K562 (cell line): Measurements from ENCODE around the gene ATRIP. TPM values are rescaled to one million over a fixed set of nuclear protein-coding genes. Genes with fewer than 3 reads are reported as not detected.

Experiments
- ATAC-seq: fragments of 200-7000 bp; cut with Tn5 transposase; 3 replicates; pipeline ENCODE4 v1.9.1; 2020; ENCODE audit warnings: moderate library complexity
- BruUV-seq: library from RNA; stranded (reverse); fragments of 400-500 nt; replicated peaks from 2 replicates; lab custom pipeline; 2021; lab: Mats Ljungman, UMichigan
- CTCF ChIA-PET: fragments of 300-600 bp; formaldehyde crosslinking; extraction: SDS; loops from one replicate; lab custom pipeline; 2021; ENCODE audit warnings: low intra/inter-chr PET ratio; lab: Yijun Ruan, JAX
- POLR2A ChIA-PET: fragments of 300-600, 350-650 bp; sonication (Branson Sonifier 250); formaldehyde crosslinking; extraction: SDS; loops from one replicate; lab custom pipeline; 2021; ENCODE audit warnings: antibody characterized with exemption, inconsistent platforms; lab: Yijun Ruan, JAX
- DNase-seq, 4 experiments: peaks; one replicate each; pipeline versions ENCODE4 v3.0.0 to v3.0.0-alpha.2; 2011 to 2018; ENCODE audit warnings: low spot score in 3 of 4, mixed read lengths in 3 of 4; ENCODE audit errors: extremely low read depth in 1 of 4
- FAIRE-seq: peaks from 2 replicates; lab custom pipeline; 2011; peaks lifted over from hg19 to GRCh38; lab: Jason Lieb, UNC
- H2AFZ ChIP-seq: 2 replicates; pipeline ENCODE4 v1.6.0; 2011; ENCODE audit warnings: low read depth, low read length, control low read depth, inconsistent platforms
- H3K27ac ChIP-seq: fragments of 200-600 bp; 3 replicates; pipeline ENCODE4 v1.8.0; 2011; ENCODE audit warnings: low read depth, mild to moderate bottlenecking, control low read depth, inconsistent platforms, low read length, moderate library complexity, mixed read lengths; ENCODE audit errors: extremely low read depth
- H3K27me3 ChIP-seq, 2 experiments: fragments of 300-600 bp in 1 of 2; 2 replicates in 1 of 2; 3 replicates in 1 of 2; pipeline versions ENCODE4 v1.6.0 to v1.8.0; 2011; ENCODE audit warnings: inconsistent platforms in 2 of 2, low read length in 2 of 2, mild to moderate bottlenecking in 1 of 2, mixed read lengths in 1 of 2, moderate library complexity in 1 of 2; ENCODE audit not compliant: control insufficient read depth in 2 of 2, insufficient read depth in 2 of 2
- H3K36me3 ChIP-seq: fragments of 300-600 bp; 3 replicates; pipeline ENCODE4 v1.8.0; 2011; ENCODE audit warnings: mild to moderate bottlenecking, low read length, inconsistent platforms; ENCODE audit not compliant: control insufficient read depth, insufficient read depth
- H3K4me1 ChIP-seq, 2 experiments: fragments of 200-600 bp in 1 of 2; replicated peaks in 1 of 2; 2 replicates in 1 of 2; 3 replicates in 1 of 2; pipeline versions ENCODE4 v1.5.1 to v1.8.0; 2011; ENCODE audit warnings: inconsistent platforms in 2 of 2, low read length in 2 of 2, mild to moderate bottlenecking in 1 of 2, mixed read lengths in 1 of 2, moderate library complexity in 1 of 2; ENCODE audit not compliant: control insufficient read depth in 2 of 2, insufficient read depth in 2 of 2
- H3K4me2 ChIP-seq: 2 replicates; pipeline ENCODE4 v1.6.1; 2011; ENCODE audit warnings: low read length, control low read depth, inconsistent platforms, mixed read lengths; ENCODE audit not compliant: insufficient read depth
- H3K4me3 ChIP-seq: fragments of 200-600 bp; sonication (generic), shearing (Covaris generic); 2 replicates; pipeline ENCODE4 v1.5.1; 2016; ENCODE audit warnings: control low read depth, inconsistent platforms
- H3K79me2 ChIP-seq: fragments of 200-600 bp; 3 replicates; pipeline ENCODE4 v1.8.0; 2011; ENCODE audit warnings: low read length, inconsistent platforms; ENCODE audit not compliant: control insufficient read depth, insufficient read depth
- H3K9ac ChIP-seq, 2 experiments: 2 replicates each; pipeline versions ENCODE4 v1.6.0 to v1.6.1; 2011; ENCODE audit warnings: low read depth in 2 of 2, low read length in 2 of 2, control low read depth in 1 of 2, inconsistent platforms in 1 of 2, mild to moderate bottlenecking in 1 of 2, mixed read lengths in 1 of 2; ENCODE audit not compliant: insufficient read depth in 1 of 2
- H3K9me1 ChIP-seq: one replicate; pipeline ENCODE4 v1.6.0; 2011; ENCODE audit warnings: inconsistent platforms, mild to moderate bottlenecking, low read length, moderate library complexity; ENCODE audit not compliant: control insufficient read depth, insufficient read depth
- H3K9me3 ChIP-seq: replicated peaks from 2 replicates; pipeline ENCODE4 v1.5.1; 2011; ENCODE audit warnings: low read depth, low read length, inconsistent platforms; ENCODE audit not compliant: control insufficient read depth, insufficient read depth
- H4K20me1 ChIP-seq: replicated peaks from 2 replicates; pipeline ENCODE4 v1.6.1; 2011; ENCODE audit warnings: low read length, inconsistent platforms, mixed read lengths; ENCODE audit not compliant: control insufficient read depth, insufficient read depth
- CBFA2T3 ChIP-seq: fragments of 450-650 bp; IDR thresholded peaks from 2 replicates; pipeline ENCODE4 v1.6.1; 2017
- EP300 ChIP-seq: IDR thresholded peaks from 2 replicates; pipeline ENCODE4 v1.6.1; 2012; ENCODE audit warnings: low read length, improper control_type of control experiment
- EP400 ChIP-seq: fragments of 450-650 bp; IDR thresholded peaks from 2 replicates; pipeline ENCODE4 v1.6.1; 2017; ENCODE audit warnings: antibody characterized with exemption, mild to moderate bottlenecking, moderate library complexity
- FOXP4 ChIP-seq: sonication (generic); formaldehyde crosslinking; IDR thresholded peaks from 2 replicates; pipeline ENCODE4 v1.8.0; 2022; ENCODE audit warnings: mild to moderate bottlenecking, missing genetic modification reagents, borderline replicate concordance
- GTF2E2 ChIP-seq: fragments of 200-800 bp; sonication (Bioruptor generic); IDR thresholded peaks from 2 replicates; pipeline ENCODE4 v1.6.1; 2016; ENCODE audit warnings: missing genetic modification characterization, missing compliant biosample characterization
- KLF6 ChIP-seq: fragments of 250-450 bp; sonication (Bioruptor Pico); IDR thresholded peaks from 2 replicates; pipeline ENCODE4 v1.4.0; 2020; ENCODE audit warnings: mild to moderate bottlenecking, moderate library complexity, borderline replicate concordance
- MECOM ChIP-seq: fragments of 250-450 bp; sonication (Bioruptor Pico); IDR thresholded peaks from 2 replicates; pipeline ENCODE4 v1.8.0; 2022; ENCODE audit warnings: inconsistent platforms
- MIER1 ChIP-seq: fragments of 450-650 bp; IDR thresholded peaks from 2 replicates; pipeline ENCODE4 v1.6.1; 2016; ENCODE audit warnings: antibody characterized with exemption, mild to moderate bottlenecking, low read depth
- NEUROD1 ChIP-seq: fragments of 150-350 bp; IDR thresholded peaks from 2 replicates; pipeline ENCODE4 v1.6.1; 2014; ENCODE audit warnings: borderline replicate concordance, low read length, low read depth; ENCODE audit not compliant: partially characterized antibody
- PKNOX1 ChIP-seq: fragments of 450-650 bp; IDR thresholded peaks from 2 replicates; pipeline ENCODE4 v1.6.1; 2016
- POLR2H ChIP-seq: IDR thresholded peaks from 2 replicates; pipeline ENCODE4 v1.6.1; 2016; ENCODE audit warnings: missing genetic modification characterization, low read depth, mild to moderate bottlenecking, control low read depth, missing compliant biosample characterization, moderate library complexity
- RAD21 ChIP-seq, 2 experiments: fragments of 250-450 bp in 1 of 2; fragments of 450-650 bp in 1 of 2; sonication (Bioruptor Pico) in 1 of 2; formaldehyde crosslinking in 1 of 2; IDR thresholded peaks in 1 of 2; conservative IDR thresholded peaks in 1 of 2; 2 replicates each; pipeline versions ENCODE4 v1.4.0 to v1.8.0; 2020 to 2022; ENCODE audit warnings: mild to moderate bottlenecking in 2 of 2, moderate library complexity in 1 of 2
- SNRNP70 ChIP-seq: fragments of 200-400 bp; formaldehyde crosslinking; optimal IDR thresholded peaks from 2 replicates; pipeline ENCODE3; 2017; ENCODE audit warnings: low read depth, low read length
- STAT5B ChIP-seq: fragments of 250-450 bp; sonication (Bioruptor Pico); IDR thresholded peaks from 2 replicates; pipeline ENCODE4 v1.8.0; 2021; ENCODE audit warnings: mild to moderate bottlenecking, inconsistent platforms
- ZFP30 ChIP-seq: fragments of 250-450 bp; sonication (Bioruptor Pico); IDR thresholded peaks from 2 replicates; pipeline ENCODE4 v1.8.0; 2022; ENCODE audit warnings: moderate library complexity, mild to moderate bottlenecking, inconsistent platforms, borderline replicate concordance
- ZNF124 ChIP-seq: sonication (generic); formaldehyde crosslinking; IDR thresholded peaks from 2 replicates; pipeline ENCODE4 v1.8.1; 2022; ENCODE audit warnings: missing genetic modification reagents
- ZNF253 ChIP-seq: fragments of 250-450 bp; sonication (Bioruptor Pico); conservative IDR thresholded peaks from 2 replicates; pipeline ENCODE4 v1.6.1; 2021; ENCODE audit warnings: mild to moderate bottlenecking
- ZNF354B ChIP-seq: fragments of 250-450 bp; sonication (Bioruptor Pico); IDR thresholded peaks from 2 replicates; pipeline ENCODE4 v1.4.0; 2020
- ZNF766 ChIP-seq: fragments of 200-800 bp; sonication (Bioruptor generic); conservative IDR thresholded peaks from 2 replicates; pipeline ENCODE4 v1.6.1; 2016; ENCODE audit warnings: missing genetic modification characterization, missing compliant biosample characterization
- WGBS: fragments of 100-300 bp; shearing (Covaris generic); methylation state at CpG from one replicate; pipeline ENCODE4 v1.1.6; 2016; ENCODE audit warnings: low coverage, mixed read lengths; ENCODE audit not compliant: insufficient coverage; ENCODE audit errors: missing lambda C conversion rate; 5-methylcytosine and 5-hydroxymethylcytosine counted together
- in situ Hi-C: fragments of 300-500 bp; cut with MboI; formaldehyde crosslinking; loops from 4 replicates; pipeline ENCODE4 v1.15.0; 2018; ENCODE audit warnings: inconsistent platforms, mixed read lengths
- intact Hi-C: fragments of 100-400 bp; cut with micrococcal nuclease; formaldehyde crosslinking; loops from 2 replicates; pipeline ENCODE4 v1.14.2; 2022
- polyA plus RNA-seq, 8 experiments: library from polyadenylated mRNA; depleted of rRNA in 4 of 8; stranded (reverse) in 5 of 8; unstranded in 3 of 8; fragments of >200 nt; fragmentation: Nextera tagmentation in 2 of 8; fragmentation: Illumina TruSeq in 1 of 8; extraction: Ambion mirVana in 2 of 8; extraction: Trizol in 1 of 8; gene quantifications; 2 replicates each; pipeline versions ENCODE4 v1.2.1 to v1.2.3, GENCODE V29; 2011 to 2014; ENCODE audit warnings: inconsistent platforms in 1 of 8, missing spikeins in 1 of 8
- total RNA-seq, 7 experiments: library from RNA; depleted of rRNA in 6 of 7; stranded (reverse); fragments of >200 nt in 6 of 7; fragmentation: Illumina TruSeq in 2 of 7; extraction: Trizol in 2 of 7; gene quantifications; 2 replicates each; pipeline versions ENCODE4 v1.2.1 to v1.2.3, GENCODE V29; 2011 to 2021; ENCODE audit warnings: low replicate concordance in 1 of 7
- TF ChIP-seq, protein P1 (sequence below): IDR thresholded peaks from 3 replicates; pipeline ENCODE4 v1.6.1; 2011; ENCODE audit warnings: borderline replicate concordance, mild to moderate bottlenecking; ENCODE audit not compliant: insufficient read length, insufficient read depth

Gene ATRIP
- total and polyA plus RNA-seq, 9 of the 15 experiments (the other 6 are each of a cell fraction or from before 2014, with no cell fraction given): 1.7 to 15.7 (median 10.5) TPM

GRCh38 chr3:48412375-48413001 lies 34.0 kb upstream of the ATRIP start (continued):
- TF ChIP-seq ZNF766 (no peak), ZNF354B (no peak), POLR2H (no peak), ZNF124 (CRISPR knock-in tag) (no peak), KLF6 (CRISPR knock-in tag) (no peak), CBFA2T3 (no peak), NEUROD1 (no peak), EP400 (no peak), SNRNP70 (no peak)
- TF ChIP-seq, protein P1, sequence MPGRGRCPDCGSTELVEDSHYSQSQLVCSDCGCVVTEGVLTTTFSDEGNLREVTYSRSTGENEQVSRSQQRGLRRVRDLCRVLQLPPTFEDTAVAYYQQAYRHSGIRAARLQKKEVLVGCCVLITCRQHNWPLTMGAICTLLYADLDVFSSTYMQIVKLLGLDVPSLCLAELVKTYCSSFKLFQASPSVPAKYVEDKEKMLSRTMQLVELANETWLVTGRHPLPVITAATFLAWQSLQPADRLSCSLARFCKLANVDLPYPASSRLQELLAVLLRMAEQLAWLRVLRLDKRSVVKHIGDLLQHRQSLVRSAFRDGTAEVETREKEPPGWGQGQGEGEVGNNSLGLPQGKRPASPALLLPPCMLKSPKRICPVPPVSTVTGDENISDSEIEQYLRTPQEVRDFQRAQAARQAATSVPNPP: no peak

GRCh38 chr3:48413086-48413485 lies 33.5 kb upstream of the ATRIP start:
- Histone ChIP-seq H2AFZ (no peak overlapping the region), H3K79me2 (no peaks in the 10 kb centered on the region), H3K9me1 (no peaks in the 10 kb centered on the region), H3K36me3 (no peaks in the 10 kb centered on the region), H3K4me1 (peaks cover 0 to 11% of the 10 kb centered on the region in 2 experiments; a peak in 2 of 5 replicates), H3K27ac (no peak overlapping the region), H3K27me3 (no peaks in the 10 kb centered on the region), H3K4me3 (no peak overlapping the region), H4K20me1 (0 out of 2 replicates have a peak, but pooled peaks cover 6% of the 10 kb centered on the region), H3K4me2 (no peak overlapping the region), H3K9me3 (no peaks in the 10 kb centered on the region), H3K9ac (no peak overlapping the region)
- intact Hi-C loops: no loop called here
- POLR2A ChIA-PET: no interaction called here
- BruUV-seq: no TSS peak
- no peak for DNase-seq
- WGBS: 60% methylated on average over 6 of the region's 8 CpGs
- FAIRE-seq: no peak
- CTCF ChIA-PET: no interaction called here
- in situ Hi-C loops: no loop called here
- no peak for ATAC-seq
- TF ChIP-seq STAT5B (CRISPR knock-in tag) (no peak), PKNOX1 (no peak), GTF2E2 (no peak), ZNF253 (no peak), MIER1 (no peak), FOXP4 (CRISPR knock-in tag) (no peak), RAD21 (CRISPR knock-in tag; conservative IDR thresholded peaks at IDR 0.05 in 1 of 2, IDR thresholded peaks at IDR 0.05 in 1 of 2) (no peak), EP300 (no peak), MECOM (CRISPR knock-in tag) (no peak), ZFP30 (no peak)
